Brain microvascular endothelial cell (primary cell): ENCODE measurements around the gene PTPRD.

Source experiments
- DNase-seq: peaks from one replicate; pipeline ENCODE4 v3.0.0-alpha.2; 2020
- H3K27ac ChIP-seq: fragments of 250-450 bp; sonication (Bioruptor Pico); 2 replicates; pipeline ENCODE4 v1.5.1; 2020; ENCODE audit warnings: mild to moderate bottlenecking, moderate library complexity
- H3K27me3 ChIP-seq: fragments of 250-450 bp; sonication (Bioruptor Pico); replicated peaks from 2 replicates; pipeline ENCODE4 v1.5.1; 2020; ENCODE audit warnings: mild to moderate bottlenecking
- H3K36me3 ChIP-seq: fragments of 250-450 bp; sonication (Bioruptor Pico); replicated peaks from 2 replicates; pipeline ENCODE4 v1.5.1; 2020; ENCODE audit warnings: mild to moderate bottlenecking
- H3K4me3 ChIP-seq: 2 replicates; pipeline ENCODE4 v1.5.1; 2011; ENCODE audit warnings: low read depth, mild to moderate bottlenecking, control low read depth, low read length, moderate library complexity
- in situ Hi-C: cut with HindIII; loops from 2 replicates; pipeline ENCODE4 v1.10.0; 2017; ENCODE audit warnings: low sequenced_read_pairs, low pct_ligation_motif_present
- TF ChIP-seq, protein P1 (sequence below): IDR thresholded peaks from 2 replicates; pipeline ENCODE4 v1.5.1; 2011; ENCODE audit warnings: low read depth, mild to moderate bottlenecking, moderate library complexity, low read length, control low read depth, inconsistent platforms; ENCODE audit errors: missing control alignments

Gene PTPRD

DNA sequence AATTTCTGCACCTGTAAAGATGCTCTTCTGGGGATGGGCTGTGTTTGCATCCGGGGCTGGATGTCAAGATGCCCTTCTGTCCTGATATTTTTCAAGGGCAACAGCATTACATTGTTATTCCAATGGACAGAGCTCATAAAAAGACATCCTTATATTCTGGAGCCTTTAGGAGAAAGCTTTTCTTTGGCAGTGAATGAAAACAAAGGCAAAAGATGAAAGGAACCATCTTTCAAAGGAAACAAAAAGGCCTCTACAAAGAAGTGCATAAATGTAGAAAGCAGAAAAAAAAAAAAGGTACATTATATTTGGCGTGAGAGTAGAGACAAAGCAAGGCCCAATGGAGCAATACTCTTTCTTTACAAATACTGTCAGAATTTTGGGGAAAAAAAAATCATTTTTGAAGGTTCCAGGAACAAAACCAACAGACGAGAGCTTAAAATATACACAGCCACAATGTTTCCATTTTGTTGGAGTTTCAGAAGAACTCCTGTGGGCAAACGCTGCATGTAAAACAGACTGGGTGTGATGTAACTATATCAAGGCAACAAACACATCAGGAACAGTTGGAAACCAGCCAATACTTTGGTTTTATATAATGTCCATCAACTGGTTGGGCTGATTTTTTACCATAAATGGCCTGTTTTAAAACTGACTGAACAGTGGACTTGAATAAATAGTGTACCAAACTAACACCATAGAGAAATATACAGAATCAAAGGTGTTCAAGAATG, 1927.7 kb downstream of the PTPRD start:
- Histone ChIP-seq H3K4me3 (no peak overlapping the region), H3K27ac (no peak overlapping the region), H3K36me3 (no peaks in the 10 kb centered on the region), H3K27me3 (no peaks in the 10 kb centered on the region)
- TF ChIP-seq, protein P1, sequence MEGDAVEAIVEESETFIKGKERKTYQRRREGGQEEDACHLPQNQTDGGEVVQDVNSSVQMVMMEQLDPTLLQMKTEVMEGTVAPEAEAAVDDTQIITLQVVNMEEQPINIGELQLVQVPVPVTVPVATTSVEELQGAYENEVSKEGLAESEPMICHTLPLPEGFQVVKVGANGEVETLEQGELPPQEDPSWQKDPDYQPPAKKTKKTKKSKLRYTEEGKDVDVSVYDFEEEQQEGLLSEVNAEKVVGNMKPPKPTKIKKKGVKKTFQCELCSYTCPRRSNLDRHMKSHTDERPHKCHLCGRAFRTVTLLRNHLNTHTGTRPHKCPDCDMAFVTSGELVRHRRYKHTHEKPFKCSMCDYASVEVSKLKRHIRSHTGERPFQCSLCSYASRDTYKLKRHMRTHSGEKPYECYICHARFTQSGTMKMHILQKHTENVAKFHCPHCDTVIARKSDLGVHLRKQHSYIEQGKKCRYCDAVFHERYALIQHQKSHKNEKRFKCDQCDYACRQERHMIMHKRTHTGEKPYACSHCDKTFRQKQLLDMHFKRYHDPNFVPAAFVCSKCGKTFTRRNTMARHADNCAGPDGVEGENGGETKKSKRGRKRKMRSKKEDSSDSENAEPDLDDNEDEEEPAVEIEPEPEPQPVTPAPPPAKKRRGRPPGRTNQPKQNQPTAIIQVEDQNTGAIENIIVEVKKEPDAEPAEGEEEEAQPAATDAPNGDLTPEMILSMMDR: no peak
- in situ Hi-C loops: no loop called here
- DNase-seq: no peak

DNA sequence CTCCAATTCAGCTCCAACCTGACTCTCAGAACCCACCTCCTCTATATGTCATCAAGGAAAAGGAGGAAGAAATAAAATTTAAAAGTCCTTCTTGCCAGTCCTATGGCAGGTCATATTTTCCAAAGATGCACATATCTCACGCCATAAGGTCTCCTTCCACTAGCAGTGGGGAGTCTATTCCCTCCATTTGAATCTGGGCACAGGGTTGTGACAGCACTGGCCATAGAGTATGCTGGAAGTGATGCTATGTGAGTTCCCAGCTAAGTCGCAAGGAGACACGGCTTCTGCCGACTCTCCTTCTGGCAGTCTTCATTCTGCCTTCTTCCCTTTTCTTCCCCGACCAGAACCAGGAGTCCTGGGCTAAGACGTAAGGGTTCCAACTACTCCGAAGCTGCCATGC, 1929.3 kb downstream of the PTPRD start:
- no peaks in the 10 kb centered on the region for H3K27me3 ChIP-seq
- in situ Hi-C loops: no loop called here
- TF ChIP-seq, protein P1: no peak

DNA sequence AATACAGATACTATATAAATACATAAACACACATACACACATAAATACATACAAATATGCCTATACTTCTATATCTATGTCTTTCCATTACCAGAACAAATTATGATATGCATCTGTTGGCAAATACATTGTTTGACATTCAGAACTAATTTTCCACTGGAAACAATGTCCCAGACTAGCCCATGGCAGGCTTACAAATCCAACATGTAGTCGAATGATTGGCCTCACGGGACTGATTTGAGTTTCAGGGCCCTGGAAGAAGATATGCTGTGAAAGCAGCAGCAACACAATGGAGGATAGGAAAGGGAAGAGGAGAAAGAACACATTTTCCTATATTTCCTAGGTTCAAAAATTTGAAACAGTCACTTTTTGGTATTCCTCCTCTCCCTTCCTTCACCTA, 1932.1 kb downstream of the PTPRD start:
- in situ Hi-C loops: no loop called here
- TF ChIP-seq, protein P1: no peak
- no peaks in the 10 kb centered on the region for H3K36me3 ChIP-seq
- no peak for DNase-seq
- no peak overlapping the region for H3K27ac ChIP-seq
- no peaks in the 10 kb centered on the region for H3K27me3 ChIP-seq
- no peak overlapping the region for H3K4me3 ChIP-seq

More for the DNA sequence above, 1929.3 kb downstream of the PTPRD start:
- H3K27ac ChIP-seq: no peak overlapping the region
- no peak overlapping the region for H3K4me3 ChIP-seq
- DNase-seq: no peak
- no peaks in the 10 kb centered on the region for H3K36me3 ChIP-seq

DNA sequence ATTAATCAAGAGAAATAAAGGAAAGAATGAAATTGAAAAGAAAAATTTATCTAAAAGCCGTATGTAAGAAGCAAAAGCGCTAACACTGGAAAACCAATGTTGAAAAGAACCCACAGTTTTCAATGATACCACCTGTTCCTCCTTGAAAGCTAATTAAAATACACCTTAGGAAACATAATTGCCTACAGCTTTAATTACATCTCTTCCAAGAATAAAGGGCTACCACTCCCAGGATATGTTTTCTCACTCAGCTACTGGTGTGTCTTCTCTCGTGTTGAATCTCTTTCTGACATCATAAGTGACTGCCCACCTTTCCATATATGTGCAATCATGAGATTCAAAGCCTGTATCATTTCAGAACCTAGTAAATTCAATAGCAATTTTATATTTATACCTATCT, 1932.6 kb downstream of the PTPRD start:
- no peak overlapping the region for H3K27ac ChIP-seq
- TF ChIP-seq, protein P1: no peak
- DNase-seq: no peak
- H3K27me3 ChIP-seq: no peaks in the 10 kb centered on the region
- H3K36me3 ChIP-seq: no peaks in the 10 kb centered on the region
- in situ Hi-C loops: no loop called here
- H3K4me3 ChIP-seq: no peak overlapping the region

DNA sequence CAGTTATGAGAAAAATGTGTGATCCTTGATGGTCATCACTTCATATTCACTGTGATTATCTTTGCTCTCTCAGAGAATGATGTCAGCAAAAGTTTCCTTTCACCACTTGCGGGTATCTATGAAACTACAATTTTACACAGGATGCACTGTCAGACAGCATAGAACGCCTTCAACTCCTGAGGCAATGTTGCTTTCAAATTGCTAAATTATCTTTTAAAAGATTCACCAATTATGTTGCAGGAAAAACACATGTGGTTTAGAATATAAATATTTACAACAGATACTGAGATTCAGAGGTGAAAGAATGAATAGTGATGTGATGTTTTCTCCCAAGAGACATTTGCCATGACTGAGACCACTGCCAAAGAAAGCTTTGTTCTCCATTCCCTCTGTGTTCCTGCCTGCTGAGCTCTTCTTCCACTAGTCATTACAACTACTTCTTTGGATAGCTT, 1933.4 kb downstream of the PTPRD start:
- H3K4me3 ChIP-seq: no peak overlapping the region
- H3K27me3 ChIP-seq: no peaks in the 10 kb centered on the region
- in situ Hi-C loops: no loop called here
- DNase-seq: peak; percentile 10
- no peaks in the 10 kb centered on the region for H3K36me3 ChIP-seq
- TF ChIP-seq, protein P1: no peak
- no peak overlapping the region for H3K27ac ChIP-seq

DNA sequence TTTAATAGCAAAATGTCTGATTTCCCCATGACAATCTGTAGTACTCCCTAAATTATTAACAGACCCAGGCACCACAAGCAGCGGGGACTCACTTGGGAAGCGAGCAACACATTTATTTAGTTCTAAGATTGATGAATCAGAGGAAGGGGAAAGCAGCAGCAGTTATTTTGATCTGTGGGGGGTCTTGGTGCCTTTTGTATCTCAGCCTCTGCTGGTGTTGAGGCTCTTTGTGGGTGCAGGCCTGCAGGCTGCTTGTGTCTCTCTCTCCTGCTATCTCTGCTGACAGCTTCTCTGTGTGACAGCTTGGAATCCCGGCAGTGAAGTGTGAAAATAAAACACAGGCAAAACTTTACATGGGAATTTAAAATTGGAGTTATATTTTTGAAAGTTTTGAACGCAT, 1935.1 kb downstream of the PTPRD start:
- no peak for DNase-seq
- no peaks in the 10 kb centered on the region for H3K36me3 ChIP-seq
- TF ChIP-seq, protein P1: no peak
- H3K27me3 ChIP-seq: no peaks in the 10 kb centered on the region
- no peak overlapping the region for H3K27ac ChIP-seq
- no peak overlapping the region for H3K4me3 ChIP-seq
- in situ Hi-C loops: no loop called here
